GM12892 (cell line): Measurements from ENCODE around the gene ACSM3.

ENCODE experiments used
- POLR2A ChIP-seq: IDR thresholded peaks from 2 replicates; pipeline ENCODE4 v1.6.1; 2011; ENCODE audit warnings: low read depth, low read length, control low read depth
- POLR2AphosphoS5 ChIP-seq: IDR thresholded peaks from 2 replicates; pipeline ENCODE4 v1.6.1; 2011; ENCODE audit warnings: low read depth, low read length, control low read depth

DNA sequence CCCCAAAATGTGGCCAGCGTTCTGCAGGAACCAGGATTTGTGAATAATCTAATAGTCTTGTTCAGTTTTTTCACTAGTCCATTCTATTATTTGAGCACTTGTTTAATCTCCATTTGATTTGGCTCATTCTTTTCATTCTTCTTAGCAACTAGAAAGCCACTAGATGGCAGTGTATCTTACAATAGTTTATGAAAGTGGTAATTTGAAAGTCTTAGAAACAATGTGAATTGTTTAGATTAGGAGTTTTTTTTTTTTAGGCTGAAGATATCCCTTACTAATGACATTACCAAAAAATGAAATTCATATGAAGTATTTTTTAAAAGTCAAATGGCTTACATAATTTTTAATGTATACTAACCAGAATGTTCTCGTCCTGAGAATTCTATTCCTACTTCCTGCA lies 35.8 kb downstream of the ACSM3 start:
- no peak for TF ChIP-seq POLR2A
- no peak for TF ChIP-seq POLR2AphosphoS5
